Skeletal muscle tissue (tissue), 4 donors: Measurements from ENCODE around the gene FOXD4. TPM values are rescaled to one million over a fixed set of nuclear protein-coding genes. Genes with fewer than 3 reads are reported as not detected.
"Not testable (repeated sequence)": the region's sequence is repeated elsewhere in the genome, so short reads cannot be mapped to it uniquely, and the experiment has no call there.

Experiments
- H3K27ac ChIP-seq: one replicate; pipeline ENCODE4 v1.7.0; 2013; ENCODE audit warnings: mild to moderate bottlenecking, low read depth, low read length, inconsistent platforms
- H3K27me3 ChIP-seq, 3 donors: one replicate each; pipeline ENCODE4 v1.7.0; 2013; ENCODE audit warnings: low read length in 3 of 3; ENCODE audit not compliant: control insufficient read depth in 3 of 3, insufficient read depth in 3 of 3
- H3K36me3 ChIP-seq, 3 donors: one replicate each; pipeline ENCODE4 v1.7.0; 2013; ENCODE audit warnings: low read length in 3 of 3; ENCODE audit not compliant: control insufficient read depth in 3 of 3, insufficient read depth in 3 of 3
- H3K4me1 ChIP-seq, 3 donors: one replicate each; pipeline ENCODE4 v1.7.0; 2013; ENCODE audit warnings: low read length in 3 of 3, mild to moderate bottlenecking in 3 of 3; ENCODE audit not compliant: control insufficient read depth in 3 of 3, insufficient read depth in 3 of 3
- H3K4me3 ChIP-seq, 3 donors: one replicate each; pipeline ENCODE4 v1.7.0; 2013; ENCODE audit warnings: low read length in 3 of 3
- H3K9ac ChIP-seq, 3 donors: one replicate each; pipeline ENCODE4 v1.7.0; 2013; ENCODE audit warnings: low read length in 3 of 3, mild to moderate bottlenecking in 3 of 3, moderate library complexity in 2 of 3, low read depth in 1 of 3
- H3K9me3 ChIP-seq, 3 donors: one replicate each; pipeline ENCODE4 v1.7.0; 2013; ENCODE audit warnings: low read length in 3 of 3; ENCODE audit not compliant: control insufficient read depth in 3 of 3
- total RNA-seq: library from RNA; depleted of rRNA; stranded (reverse); fragments of >200 nt; gene quantifications from one replicate; pipeline ENCODE4 v1.2.3, GENCODE V29; 2014
- donor health status: Osteomylitis.

FOXD4 gene
- total RNA-seq, 1 donor from 2014 or later: 0.52 TPM

DNA sequence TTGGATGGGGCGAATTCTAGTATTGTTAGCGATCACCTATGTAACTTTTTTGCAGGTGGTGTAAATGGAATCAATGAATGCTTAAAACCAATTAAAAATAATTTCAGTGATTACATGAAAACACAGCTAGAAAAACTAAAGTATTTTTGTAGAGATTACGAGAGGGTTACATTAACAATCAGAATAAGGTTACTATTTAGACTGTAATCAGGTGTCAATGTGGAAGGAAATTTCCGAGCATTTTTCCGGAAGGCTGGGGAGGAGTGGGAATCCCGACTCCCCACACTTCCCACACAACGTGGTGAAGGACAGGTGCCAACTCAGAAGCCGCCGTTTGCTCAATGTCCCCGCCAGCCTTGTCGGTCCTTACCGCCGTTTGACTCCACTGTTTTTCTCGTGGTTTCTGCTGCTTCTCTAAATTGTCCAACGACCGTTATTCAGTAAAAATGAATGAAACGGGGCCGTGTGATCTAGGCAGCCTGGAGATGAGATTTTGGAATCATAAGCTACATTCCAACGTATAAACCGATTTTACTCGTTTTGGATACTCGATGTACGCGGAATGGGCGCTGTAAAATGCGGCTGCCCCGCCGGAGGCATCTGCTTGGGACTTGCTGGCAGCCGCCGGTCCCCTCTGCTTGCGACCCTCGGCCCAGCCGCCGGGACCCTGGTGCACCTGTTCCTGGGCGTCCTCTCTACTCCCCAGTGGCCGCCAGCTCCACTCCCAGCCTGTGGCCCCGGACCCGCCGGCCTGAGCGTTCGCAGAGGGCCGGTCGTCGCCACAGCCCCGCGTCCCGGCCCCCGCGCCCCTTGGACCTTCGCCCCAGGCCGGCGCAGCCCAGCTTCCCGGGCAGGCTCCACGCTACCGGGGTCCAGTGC lies 5.4 kb downstream of the FOXD4 start:
- not testable (repeated sequence) for H3K36me3 ChIP-seq, H3K4me3 ChIP-seq, H3K9me3 ChIP-seq, H3K27ac ChIP-seq, H3K9ac ChIP-seq
- Histone ChIP-seq H3K4me1 (peaks cover 5 to 17% (median 6%) of the 10 kb centered on the region in 3 donors), H3K27me3 (peaks cover 36 to 50% (median 42%) of the 10 kb centered on the region in 3 donors)

DNA sequence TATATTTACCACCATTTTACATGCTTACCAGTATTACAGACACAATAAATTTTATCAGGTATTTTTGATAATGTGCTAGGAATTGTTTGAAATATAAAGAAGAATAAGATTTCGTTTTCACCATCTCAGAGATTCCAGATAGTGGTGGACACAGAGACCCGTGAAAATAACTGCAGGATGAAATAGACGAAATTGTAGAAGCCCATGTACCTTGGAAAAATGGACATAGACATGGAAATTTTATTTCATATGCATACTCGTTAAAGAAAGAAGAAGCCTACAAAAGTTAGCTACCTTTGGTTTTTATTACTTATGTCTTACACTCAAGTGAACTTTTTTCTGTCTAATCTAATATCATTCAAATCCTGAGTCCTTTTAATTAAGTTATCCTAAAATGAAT lies 7.5 kb downstream of the FOXD4 start:
- Histone ChIP-seq H3K4me1 (peaks cover 5 to 17% (median 6%) of the 10 kb centered on the region in 3 donors), H3K27me3 (peaks cover 37 to 42% (median 42%) of the 10 kb centered on the region in 3 donors)
- not testable (repeated sequence) for H3K36me3 ChIP-seq, H3K4me3 ChIP-seq, H3K9me3 ChIP-seq, H3K27ac ChIP-seq, H3K9ac ChIP-seq

DNA sequence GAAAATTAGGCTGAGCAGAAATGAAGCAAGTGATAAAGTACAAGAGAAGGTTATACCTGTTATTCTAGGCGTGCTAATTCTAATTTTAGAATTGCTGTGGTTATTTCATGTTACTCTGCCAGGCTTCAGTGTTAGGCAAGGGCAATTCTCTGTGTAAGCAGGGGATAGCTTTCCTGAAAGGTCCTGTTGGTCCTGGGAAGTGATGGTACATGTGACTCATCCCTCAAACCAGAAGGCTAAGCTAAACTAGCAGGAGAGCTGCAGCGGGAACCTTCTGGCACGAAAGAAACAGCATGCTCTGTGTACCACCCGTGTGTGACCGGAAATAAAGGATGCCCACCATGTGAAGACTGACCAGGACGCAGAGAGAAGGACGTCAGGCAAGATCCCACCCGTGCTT lies 8.7 kb downstream of the FOXD4 start:
- H3K27me3 ChIP-seq: peaks cover 29 to 35% (median 35%) of the 10 kb centered on the region in 3 donors

DNA sequence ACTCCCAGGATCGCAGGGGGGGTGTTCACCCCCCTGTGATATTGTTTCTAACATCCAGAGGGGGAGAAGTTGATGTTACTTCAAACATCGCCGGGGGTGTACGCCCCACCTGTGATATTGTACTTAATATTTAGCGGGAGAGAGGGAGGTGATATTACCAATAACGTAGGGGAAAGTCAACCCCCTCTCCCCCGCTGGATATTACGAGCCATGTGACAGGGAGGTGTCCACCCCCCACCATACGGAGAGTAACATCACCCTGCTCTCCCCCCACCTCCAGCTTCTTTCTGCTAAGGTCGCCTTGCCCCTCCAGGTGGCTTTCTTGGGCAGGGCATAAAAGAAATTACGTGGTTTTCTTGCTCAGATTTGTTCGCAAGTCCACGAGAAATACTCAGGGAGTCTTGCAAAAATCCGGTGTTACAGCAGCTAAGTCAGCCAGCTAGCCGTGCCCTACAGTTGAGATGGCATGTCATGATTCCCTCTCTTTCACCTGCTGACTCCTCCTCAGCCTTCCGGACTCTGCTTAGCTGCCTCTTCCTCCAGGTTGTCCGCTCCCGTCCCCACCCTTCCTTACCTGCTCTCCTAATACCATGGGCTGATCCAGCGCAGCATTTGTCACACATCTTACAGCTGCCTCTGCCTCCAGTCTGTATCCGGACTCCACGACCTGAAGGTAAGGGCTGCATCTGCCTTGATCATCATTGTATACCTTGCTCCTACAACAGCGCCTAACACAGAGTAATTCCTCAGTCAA lies 9.3 kb downstream of the FOXD4 start:
- peaks cover 23 to 29% (median 29%) of the 10 kb centered on the region in 3 donors for H3K27me3 ChIP-seq
- not testable (repeated sequence) for H3K9me3 ChIP-seq, H3K4me3 ChIP-seq, H3K4me1 ChIP-seq, H3K36me3 ChIP-seq, H3K9ac ChIP-seq, H3K27ac ChIP-seq

More for the DNA sequence above, 8.7 kb downstream of the FOXD4 start:
- H3K36me3 ChIP-seq, H3K9ac ChIP-seq, H3K4me3 ChIP-seq, H3K9me3 ChIP-seq, H3K27ac ChIP-seq: not testable (repeated sequence)
- H3K4me1 ChIP-seq: peaks cover 4 to 13% (median 5%) of the 10 kb centered on the region in 3 donors

DNA sequence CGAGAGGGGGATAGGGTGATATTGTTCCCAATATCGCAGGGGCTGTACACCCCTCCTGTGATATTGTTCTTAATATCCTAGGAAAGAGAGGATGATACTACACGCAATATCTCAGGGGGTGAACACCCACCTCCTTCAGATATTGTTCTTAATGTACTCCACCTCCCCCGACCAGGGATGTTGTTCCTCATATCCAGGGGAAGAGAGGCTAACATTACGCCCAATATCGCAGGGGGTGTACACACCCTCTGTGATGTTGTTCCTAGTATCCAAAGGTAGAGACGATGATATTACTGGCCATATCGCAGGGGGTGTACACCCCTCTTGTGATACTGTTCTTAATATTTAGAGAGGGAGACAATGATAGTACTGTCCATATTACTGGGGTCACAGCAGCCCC lies 12.2 kb downstream of the FOXD4 start:
- not testable (repeated sequence) for H3K9ac ChIP-seq, H3K4me3 ChIP-seq, H3K9me3 ChIP-seq, H3K36me3 ChIP-seq, H3K4me1 ChIP-seq, H3K27ac ChIP-seq
- H3K27me3 ChIP-seq: peaks cover 13 to 15% (median 14%) of the 10 kb centered on the region in 3 donors

DNA sequence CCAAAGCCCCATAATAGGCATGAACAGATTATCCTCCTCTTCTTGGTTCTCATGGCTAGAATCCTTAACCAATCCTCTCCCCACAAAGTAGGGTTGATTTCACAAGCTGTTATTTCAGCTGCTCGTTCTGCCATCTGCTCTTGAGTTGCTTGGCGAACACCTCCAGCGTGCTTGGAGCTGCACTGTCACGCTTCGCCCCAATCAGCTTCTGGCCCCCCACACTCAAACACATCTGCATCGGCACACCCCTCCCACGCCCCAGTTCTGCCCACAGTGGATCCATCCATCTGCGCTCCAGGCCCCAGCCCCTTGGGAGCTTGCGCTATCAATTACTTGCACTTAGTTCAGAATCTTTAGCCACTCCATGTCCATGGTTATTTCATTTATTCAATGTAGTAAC lies 17.8 kb downstream of the FOXD4 start:
- H3K27ac ChIP-seq, H3K9ac ChIP-seq, H3K36me3 ChIP-seq, H3K4me3 ChIP-seq, H3K4me1 ChIP-seq, H3K9me3 ChIP-seq, H3K27me3 ChIP-seq: not testable (repeated sequence)

DNA sequence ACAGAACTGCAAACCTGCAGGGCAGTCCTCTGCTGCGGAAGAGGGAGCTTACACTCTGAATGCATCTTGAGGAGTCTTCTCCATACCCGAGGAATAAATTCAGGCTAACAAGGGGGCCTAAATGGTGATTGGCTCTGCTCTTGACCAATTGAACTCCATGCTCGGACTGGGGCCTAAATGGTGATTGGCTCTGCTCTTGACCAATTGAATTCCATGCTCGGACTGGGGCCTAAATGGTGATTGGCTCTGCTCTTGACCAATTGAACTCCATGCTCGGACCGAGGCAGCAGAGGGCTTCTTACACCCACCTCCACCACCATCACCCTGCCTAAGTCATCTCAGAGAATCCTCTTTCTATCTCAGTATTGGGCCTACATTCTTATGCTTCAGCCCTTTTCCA lies 18.4 kb downstream of the FOXD4 start:
- H3K9ac ChIP-seq, H3K36me3 ChIP-seq, H3K4me1 ChIP-seq: not testable (repeated sequence)

DNA sequence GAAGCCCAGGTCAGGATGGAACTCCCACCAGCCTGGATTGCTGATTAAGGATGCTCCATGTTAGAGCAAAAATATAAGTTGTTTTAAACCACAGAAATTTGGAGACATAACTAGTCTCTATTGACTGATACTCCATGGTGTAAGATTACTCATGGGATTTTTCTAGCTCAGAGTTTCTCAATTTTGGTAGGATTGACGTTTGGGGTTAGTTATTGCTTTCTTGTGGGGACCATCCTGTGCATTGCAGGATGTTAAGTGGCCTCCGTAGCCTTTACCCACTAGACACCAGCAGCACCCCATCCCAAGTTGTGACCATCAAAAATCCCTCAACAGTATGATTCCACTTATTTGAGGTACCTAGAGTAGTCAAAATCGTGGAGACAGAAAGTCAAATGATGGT lies 19.4 kb downstream of the FOXD4 start:
- H3K36me3 ChIP-seq, H3K4me3 ChIP-seq, H3K4me1 ChIP-seq, H3K9ac ChIP-seq, H3K9me3 ChIP-seq, H3K27me3 ChIP-seq, H3K27ac ChIP-seq: not testable (repeated sequence)

More for the DNA sequence above, 18.4 kb downstream of the FOXD4 start:
- not testable (repeated sequence) for H3K4me3 ChIP-seq, H3K27ac ChIP-seq, H3K27me3 ChIP-seq, H3K9me3 ChIP-seq

DNA sequence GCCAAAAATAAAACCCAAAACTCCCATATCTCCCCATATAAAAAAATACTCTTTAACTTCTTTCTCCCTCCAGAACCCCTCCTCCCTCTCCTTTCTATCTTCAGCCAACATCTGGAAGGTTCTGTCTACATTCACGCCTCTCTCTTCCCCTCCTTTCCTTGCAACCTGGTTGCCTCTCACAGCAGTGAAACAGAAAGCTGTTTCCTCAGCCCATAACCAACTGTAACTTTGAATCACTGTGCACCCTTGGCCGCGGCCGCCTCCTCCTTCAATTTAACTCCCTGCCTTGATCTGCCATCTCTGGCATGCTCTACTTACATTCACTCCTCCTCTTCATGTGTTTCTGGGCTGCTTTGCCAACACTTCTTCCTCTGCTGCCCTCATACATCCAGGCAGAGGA lies 23.2 kb downstream of the FOXD4 start:
- H3K9ac ChIP-seq, H3K4me1 ChIP-seq, H3K27ac ChIP-seq, H3K4me3 ChIP-seq, H3K27me3 ChIP-seq, H3K36me3 ChIP-seq, H3K9me3 ChIP-seq: not testable (repeated sequence)

DNA sequence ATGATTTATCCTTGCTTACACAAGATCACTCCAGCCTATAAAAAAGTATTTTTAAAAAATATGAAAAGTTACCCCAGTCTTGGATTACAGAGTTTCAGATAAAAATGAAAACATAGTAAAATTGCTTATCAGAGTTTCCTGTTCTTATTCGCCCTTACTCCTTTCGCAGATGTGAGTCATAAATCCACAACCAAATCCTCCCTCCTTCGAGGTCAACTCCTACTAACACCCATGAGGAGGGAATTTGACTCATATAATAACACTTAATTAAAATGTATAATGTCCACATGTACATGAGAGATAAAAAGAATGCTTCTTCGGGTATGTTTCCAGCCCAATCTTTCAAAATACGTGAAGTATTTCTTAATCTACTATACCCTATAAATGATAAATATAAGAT lies 23.9 kb downstream of the FOXD4 start:
- H3K27me3 ChIP-seq, H3K27ac ChIP-seq, H3K9ac ChIP-seq, H3K9me3 ChIP-seq, H3K4me3 ChIP-seq, H3K36me3 ChIP-seq, H3K4me1 ChIP-seq: not testable (repeated sequence)
